ENCODE results near the gene AP1G1.

The AP1G1 gene

DNA sequence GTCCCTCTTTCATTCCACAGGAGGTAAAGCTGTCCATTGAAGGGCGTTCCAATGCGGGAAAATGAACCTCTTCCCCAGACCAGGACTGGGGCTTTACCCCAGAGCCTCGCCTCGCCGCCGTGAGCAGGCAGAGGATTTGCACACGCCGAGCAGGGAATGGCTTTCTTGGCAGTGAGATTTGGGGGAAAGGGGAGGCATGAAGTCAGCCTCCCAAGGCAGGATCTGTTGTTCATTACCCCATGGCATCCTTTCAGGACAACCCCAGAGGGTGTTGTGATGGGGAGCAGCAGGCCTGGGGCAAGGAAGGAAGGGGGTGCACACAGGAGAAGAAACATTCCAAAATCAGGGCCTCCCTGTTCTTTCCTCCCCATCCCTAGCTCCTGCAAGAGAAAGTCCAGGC, 43.1 kb upstream of the AP1G1 start:
- Histone ChIP-seq H3K27ac (ENCODE audit: extremely low read depth, low read depth, low read length) (no peak overlapping the region), H3K4me1 (ENCODE audit: control insufficient read depth, insufficient read depth, low read length) (peaks cover 8% of the 10 kb centered on the region; the same call in 1 of the 2 replicates), H3K36me3 (ENCODE audit: control insufficient read depth in 2 of 2, insufficient read depth in 1 of 2, low read length in 2 of 2) (peaks cover 10 to 79% of the 10 kb centered on the region in 2 experiments; a peak in 2 of 3 replicates), H3K9me3 (ENCODE audit: control insufficient read depth, insufficient read depth, low read depth, low read length) (no peaks in the 10 kb centered on the region), H3K4me3 (ENCODE audit: low read depth, low read length) (no peak overlapping the region)
- CTCF ChIA-PET, result no interaction called here
- POLR2A ChIA-PET, result interaction anchor here (1.3 kb wide), 1 partner anchor 43 kb away, joined by 4 read pairs; the partner anchor contains the start of gene AP1G1
- TF ChIP-seq GFI1B (tag by site-specific recombination; IDR thresholded peaks at IDR 0.05), result no peak
- TF ChIP-seq, protein P1, sequence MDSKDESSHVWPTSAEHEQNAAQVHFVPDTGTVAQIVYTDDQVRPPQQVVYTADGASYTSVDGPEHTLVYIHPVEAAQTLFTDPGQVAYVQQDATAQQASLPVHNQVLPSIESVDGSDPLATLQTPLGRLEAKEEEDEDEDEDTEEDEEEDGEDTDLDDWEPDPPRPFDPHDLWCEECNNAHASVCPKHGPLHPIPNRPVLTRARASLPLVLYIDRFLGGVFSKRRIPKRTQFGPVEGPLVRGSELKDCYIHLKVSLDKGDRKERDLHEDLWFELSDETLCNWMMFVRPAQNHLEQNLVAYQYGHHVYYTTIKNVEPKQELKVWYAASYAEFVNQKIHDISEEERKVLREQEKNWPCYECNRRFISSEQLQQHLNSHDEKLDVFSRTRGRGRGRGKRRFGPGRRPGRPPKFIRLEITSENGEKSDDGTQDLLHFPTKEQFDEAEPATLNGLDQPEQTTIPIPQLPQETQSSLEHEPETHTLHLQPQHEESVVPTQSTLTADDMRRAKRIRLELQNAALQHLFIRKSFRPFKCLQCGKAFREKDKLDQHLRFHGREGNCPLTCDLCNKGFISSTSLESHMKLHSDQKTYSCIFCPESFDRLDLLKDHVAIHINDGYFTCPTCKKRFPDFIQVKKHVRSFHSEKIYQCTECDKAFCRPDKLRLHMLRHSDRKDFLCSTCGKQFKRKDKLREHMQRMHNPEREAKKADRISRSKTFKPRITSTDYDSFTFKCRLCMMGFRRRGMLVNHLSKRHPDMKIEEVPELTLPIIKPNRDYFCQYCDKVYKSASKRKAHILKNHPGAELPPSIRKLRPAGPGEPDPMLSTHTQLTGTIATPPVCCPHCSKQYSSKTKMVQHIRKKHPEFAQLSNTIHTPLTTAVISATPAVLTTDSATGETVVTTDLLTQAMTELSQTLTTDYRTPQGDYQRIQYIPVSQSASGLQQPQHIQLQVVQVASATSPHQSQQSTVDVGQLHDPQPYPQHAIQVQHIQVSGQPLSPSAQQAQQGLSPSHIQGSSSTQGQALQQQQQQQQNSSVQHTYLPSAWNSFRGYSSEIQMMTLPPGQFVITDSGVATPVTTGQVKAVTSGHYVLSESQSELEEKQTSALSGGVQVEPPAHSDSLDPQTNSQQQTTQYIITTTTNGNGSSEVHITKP (tag by site-specific recombination; IDR thresholded peaks at IDR 0.05), result no peak
- TF ChIP-seq PRDM1 (tag by site-specific recombination; IDR thresholded peaks at IDR 0.05), result 0 out of 2 replicates have a peak, but pooled peaks have one; percentile 26

DNA sequence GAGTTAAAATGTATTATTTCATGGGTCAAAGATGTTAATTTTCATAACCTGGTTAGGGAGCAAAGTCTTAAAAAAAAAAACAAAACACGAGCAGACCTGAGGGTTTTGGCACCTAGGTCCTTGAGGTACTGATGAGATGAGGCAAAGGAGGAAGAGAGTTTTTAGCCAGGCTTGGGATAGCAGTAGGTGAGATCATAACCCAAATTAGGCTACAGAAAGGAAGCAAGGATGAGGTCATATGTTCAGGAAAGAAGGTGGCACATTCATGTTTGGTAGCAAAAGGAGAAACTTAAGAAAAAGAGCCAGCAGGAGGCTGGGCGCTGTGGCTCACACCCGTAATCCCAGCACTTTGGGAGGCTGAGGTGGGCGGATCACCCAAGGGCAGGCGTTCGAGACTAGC, 40.0 kb upstream of the AP1G1 start:
- Histone ChIP-seq H3K9me3 (ENCODE audit: control insufficient read depth, insufficient read depth, low read depth, low read length) (no peaks in the 10 kb centered on the region), H3K36me3 (ENCODE audit: control insufficient read depth in 2 of 2, insufficient read depth in 1 of 2, low read length in 2 of 2) (peaks cover 10 to 58% of the 10 kb centered on the region in 2 experiments; a peak in 2 of 3 replicates), H3K27ac (ENCODE audit: extremely low read depth, low read depth, low read length) (no peak overlapping the region), H3K4me3 (ENCODE audit: low read depth, low read length) (no peak overlapping the region), H3K4me1 (ENCODE audit: control insufficient read depth, insufficient read depth, low read length) (peaks cover 9% of the 10 kb centered on the region; the same call in 1 of the 2 replicates)
- ChIA-PET POLR2A (interaction anchor here (0.7 to 0.8 kb wide), 2 partner anchors 56 to 139 kb away, joined by 4 to 5 read pairs; no protein-coding TSS in a partner anchor), CTCF (interaction anchor here (3.0 kb wide), 1 partner anchor 34 kb away, joined by 10 read pairs; no protein-coding TSS in a partner anchor)
- TF ChIP-seq SP7 (tag by site-specific recombination; IDR thresholded peaks at IDR 0.05), result peak; percentile 55
- TF ChIP-seq ZFP37 (tag by site-specific recombination; IDR thresholded peaks at IDR 0.05), result 0 out of 2 replicates have a peak, but pooled peaks have one; percentile 56
- TF ChIP-seq ZNF560 (tag by site-specific recombination; IDR thresholded peaks at IDR 0.05; ENCODE audit: borderline replicate concordance), result no peak
- TF ChIP-seq, protein P2, sequence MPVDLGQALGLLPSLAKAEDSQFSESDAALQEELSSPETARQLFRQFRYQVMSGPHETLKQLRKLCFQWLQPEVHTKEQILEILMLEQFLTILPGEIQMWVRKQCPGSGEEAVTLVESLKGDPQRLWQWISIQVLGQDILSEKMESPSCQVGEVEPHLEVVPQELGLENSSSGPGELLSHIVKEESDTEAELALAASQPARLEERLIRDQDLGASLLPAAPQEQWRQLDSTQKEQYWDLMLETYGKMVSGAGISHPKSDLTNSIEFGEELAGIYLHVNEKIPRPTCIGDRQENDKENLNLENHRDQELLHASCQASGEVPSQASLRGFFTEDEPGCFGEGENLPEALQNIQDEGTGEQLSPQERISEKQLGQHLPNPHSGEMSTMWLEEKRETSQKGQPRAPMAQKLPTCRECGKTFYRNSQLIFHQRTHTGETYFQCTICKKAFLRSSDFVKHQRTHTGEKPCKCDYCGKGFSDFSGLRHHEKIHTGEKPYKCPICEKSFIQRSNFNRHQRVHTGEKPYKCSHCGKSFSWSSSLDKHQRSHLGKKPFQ (tag by site-specific recombination; IDR thresholded peaks at IDR 0.05), result no peak
- TF ChIP-seq, protein P3, sequence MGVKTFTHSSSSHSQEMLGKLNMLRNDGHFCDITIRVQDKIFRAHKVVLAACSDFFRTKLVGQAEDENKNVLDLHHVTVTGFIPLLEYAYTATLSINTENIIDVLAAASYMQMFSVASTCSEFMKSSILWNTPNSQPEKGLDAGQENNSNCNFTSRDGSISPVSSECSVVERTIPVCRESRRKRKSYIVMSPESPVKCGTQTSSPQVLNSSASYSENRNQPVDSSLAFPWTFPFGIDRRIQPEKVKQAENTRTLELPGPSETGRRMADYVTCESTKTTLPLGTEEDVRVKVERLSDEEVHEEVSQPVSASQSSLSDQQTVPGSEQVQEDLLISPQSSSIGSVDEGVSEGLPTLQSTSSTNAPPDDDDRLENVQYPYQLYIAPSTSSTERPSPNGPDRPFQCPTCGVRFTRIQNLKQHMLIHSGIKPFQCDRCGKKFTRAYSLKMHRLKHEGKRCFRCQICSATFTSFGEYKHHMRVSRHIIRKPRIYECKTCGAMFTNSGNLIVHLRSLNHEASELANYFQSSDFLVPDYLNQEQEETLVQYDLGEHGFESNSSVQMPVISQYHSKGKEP (tag by site-specific recombination; IDR thresholded peaks at IDR 0.05), result no peak
- peak; percentile 34; the same call in 1 of the 2 replicates for TF ChIP-seq KLF1 (tag by site-specific recombination; IDR thresholded peaks at IDR 0.05)
- no peak for TF ChIP-seq ZNF843 (tag by site-specific recombination; IDR thresholded peaks at IDR 0.05)
- peak; percentile 27; the same call in 1 of the 2 replicates for TF ChIP-seq SP3 (tag by site-specific recombination; IDR thresholded peaks at IDR 0.05)
- TF ChIP-seq, protein P4, sequence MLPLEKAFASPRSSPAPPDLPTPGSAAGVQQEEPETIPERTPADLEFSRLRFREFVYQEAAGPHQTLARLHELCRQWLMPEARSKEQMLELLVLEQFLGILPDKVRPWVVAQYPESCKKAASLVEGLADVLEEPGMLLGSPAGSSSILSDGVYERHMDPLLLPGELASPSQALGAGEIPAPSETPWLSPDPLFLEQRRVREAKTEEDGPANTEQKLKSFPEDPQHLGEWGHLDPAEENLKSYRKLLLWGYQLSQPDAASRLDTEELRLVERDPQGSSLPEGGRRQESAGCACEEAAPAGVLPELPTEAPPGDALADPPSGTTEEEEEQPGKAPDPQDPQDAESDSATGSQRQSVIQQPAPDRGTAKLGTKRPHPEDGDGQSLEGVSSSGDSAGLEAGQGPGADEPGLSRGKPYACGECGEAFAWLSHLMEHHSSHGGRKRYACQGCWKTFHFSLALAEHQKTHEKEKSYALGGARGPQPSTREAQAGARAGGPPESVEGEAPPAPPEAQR (tag by site-specific recombination; IDR thresholded peaks at IDR 0.05), result no peak
- TF ChIP-seq ZNF660 (tag by site-specific recombination; IDR thresholded peaks at IDR 0.05), result peak; percentile 46; the same call in 1 of the 2 replicates
- TF ChIP-seq SCRT2 (tag by site-specific recombination; IDR thresholded peaks at IDR 0.05), result no peak
- TF ChIP-seq, protein P5, sequence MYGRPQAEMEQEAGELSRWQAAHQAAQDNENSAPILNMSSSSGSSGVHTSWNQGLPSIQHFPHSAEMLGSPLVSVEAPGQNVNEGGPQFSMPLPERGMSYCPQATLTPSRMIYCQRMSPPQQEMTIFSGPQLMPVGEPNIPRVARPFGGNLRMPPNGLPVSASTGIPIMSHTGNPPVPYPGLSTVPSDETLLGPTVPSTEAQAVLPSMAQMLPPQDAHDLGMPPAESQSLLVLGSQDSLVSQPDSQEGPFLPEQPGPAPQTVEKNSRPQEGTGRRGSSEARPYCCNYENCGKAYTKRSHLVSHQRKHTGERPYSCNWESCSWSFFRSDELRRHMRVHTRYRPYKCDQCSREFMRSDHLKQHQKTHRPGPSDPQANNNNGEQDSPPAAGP (tag by site-specific recombination; IDR thresholded peaks at IDR 0.05), result 0 out of 2 replicates have a peak, but pooled peaks have one; percentile 25
- TF ChIP-seq, protein P6, sequence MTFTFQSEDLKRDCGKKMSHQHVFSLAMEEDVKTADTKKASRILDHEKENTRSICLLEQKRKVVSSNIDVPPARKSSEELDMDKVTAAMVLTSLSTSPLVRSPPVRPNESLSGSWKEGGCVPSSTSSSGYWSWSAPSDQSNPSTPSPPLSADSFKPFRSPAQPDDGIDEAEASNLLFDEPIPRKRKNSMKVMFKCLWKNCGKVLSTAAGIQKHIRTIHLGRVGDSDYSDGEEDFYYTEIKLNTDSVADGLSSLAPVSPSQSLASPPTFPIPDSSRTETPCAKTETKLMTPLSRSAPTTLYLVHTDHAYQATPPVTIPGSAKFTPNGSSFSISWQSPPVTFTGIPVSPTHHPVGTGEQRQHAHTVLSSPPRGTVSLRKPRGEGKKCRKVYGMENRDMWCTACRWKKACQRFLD (tag by site-specific recombination; IDR thresholded peaks at IDR 0.05), result no peak
- 0 out of 2 replicates have a peak, but pooled peaks have one; percentile 10 for TF ChIP-seq KLF9 (tag by site-specific recombination; IDR thresholded peaks at IDR 0.05; ENCODE audit: low read depth)
- TF ChIP-seq, protein P1 (tag by site-specific recombination; IDR thresholded peaks at IDR 0.05), result peak; percentile 45

All from HEK293 (cell line).